Esophagus muscularis mucosa (tissue), 4 donors: ENCODE data around the gene SEMA3D. TPM values are rescaled to one million over a fixed set of nuclear protein-coding genes. Genes with fewer than 3 reads are reported as not detected.

Experiments used
- DNase-seq: peaks from one replicate; pipeline ENCODE4 v3.0.0-alpha.2; 2017; ENCODE audit errors: extremely low spot score
- H3K27ac ChIP-seq, 4 donors: fragments of 200-600 bp; sonication (generic); replicated peaks in 1 of 4; 1 replicate in 3 of 4; 2 replicates in 1 of 4; pipeline ENCODE4 v1.5.1; 2016 to 2019; ENCODE audit warnings: mild to moderate bottlenecking in 1 of 4
- H3K27me3 ChIP-seq, 4 donors: fragments of 200-600 bp; sonication (generic); one replicate each; pipeline versions ENCODE4 v1.5.1 to v1.6.0; 2016 to 2019
- H3K36me3 ChIP-seq, 4 donors: fragments of 200-600 bp; sonication (generic); one replicate each; pipeline ENCODE4 v1.5.1; 2016 to 2019
- H3K4me1 ChIP-seq, 4 donors: fragments of 200-600 bp; sonication (generic); one replicate each; pipeline ENCODE4 v1.5.1; 2016 to 2019
- H3K4me3 ChIP-seq, 4 donors: fragments of 200-600 bp; sonication (generic); 1 replicate in 2 of 4; 2 replicates in 2 of 4; pipeline ENCODE4 v1.5.1; 2016 to 2019; ENCODE audit warnings: mild to moderate bottlenecking in 4 of 4, moderate library complexity in 1 of 4
- H3K9me3 ChIP-seq, 4 donors: fragments of 200-600 bp; sonication (generic); 1 replicate in 3 of 4; 2 replicates in 1 of 4; pipeline ENCODE4 v1.5.1; 2016 to 2019
- EP300 ChIP-seq: sonication (generic); formaldehyde crosslinking; IDR thresholded peaks from one replicate; pipeline ENCODE4 v1.6.1; 2017; ENCODE audit warnings: antibody characterized with exemption
- POLR2A ChIP-seq: fragments of 450-650 bp; IDR thresholded peaks from one replicate; pipeline ENCODE4 v1.6.1; 2017; ENCODE audit warnings: antibody characterized with exemption, moderate library complexity, mild to moderate bottlenecking, low read depth
- POLR2AphosphoS5 ChIP-seq, 2 donors: sonication (generic); formaldehyde crosslinking; IDR thresholded peaks; one replicate each; pipeline ENCODE4 v1.6.1; 2017; ENCODE audit warnings: antibody characterized with exemption in 2 of 2
- WGBS: methylation state at CpG from one replicate; pipeline ENCODE4 v1.1.5; 2018; 5-methylcytosine and 5-hydroxymethylcytosine counted together
- intact Hi-C: fragments of 100-400 bp; cut with DNase I; formaldehyde crosslinking; loops from one replicate; pipeline ENCODE4 v1.15.1; 2023
- total RNA-seq, 4 donors: library from RNA; depleted of rRNA; stranded (reverse); fragments of >200 nt; gene quantifications; one replicate each; pipeline versions ENCODE4 v1.1.0 to v1.2.1, GENCODE V29; 2016
- TF ChIP-seq, protein P1 (sequence below), 3 experiments: fragments of 200-600 bp in 2 of 3; fragments of 450-650 bp in 1 of 3; sonication (generic) in 2 of 3; IDR thresholded peaks; one replicate each; pipeline ENCODE4 v1.5.1; 2017 to 2019; ENCODE audit warnings: antibody characterized with exemption in 3 of 3, mild to moderate bottlenecking in 2 of 3, moderate library complexity in 1 of 3

SEMA3D gene
- total RNA-seq = 1 to 10 TPM in 3 of 4 donors, under 1 TPM in 1; 0.42 to 2.2 (median 1.4) TPM

DNA sequence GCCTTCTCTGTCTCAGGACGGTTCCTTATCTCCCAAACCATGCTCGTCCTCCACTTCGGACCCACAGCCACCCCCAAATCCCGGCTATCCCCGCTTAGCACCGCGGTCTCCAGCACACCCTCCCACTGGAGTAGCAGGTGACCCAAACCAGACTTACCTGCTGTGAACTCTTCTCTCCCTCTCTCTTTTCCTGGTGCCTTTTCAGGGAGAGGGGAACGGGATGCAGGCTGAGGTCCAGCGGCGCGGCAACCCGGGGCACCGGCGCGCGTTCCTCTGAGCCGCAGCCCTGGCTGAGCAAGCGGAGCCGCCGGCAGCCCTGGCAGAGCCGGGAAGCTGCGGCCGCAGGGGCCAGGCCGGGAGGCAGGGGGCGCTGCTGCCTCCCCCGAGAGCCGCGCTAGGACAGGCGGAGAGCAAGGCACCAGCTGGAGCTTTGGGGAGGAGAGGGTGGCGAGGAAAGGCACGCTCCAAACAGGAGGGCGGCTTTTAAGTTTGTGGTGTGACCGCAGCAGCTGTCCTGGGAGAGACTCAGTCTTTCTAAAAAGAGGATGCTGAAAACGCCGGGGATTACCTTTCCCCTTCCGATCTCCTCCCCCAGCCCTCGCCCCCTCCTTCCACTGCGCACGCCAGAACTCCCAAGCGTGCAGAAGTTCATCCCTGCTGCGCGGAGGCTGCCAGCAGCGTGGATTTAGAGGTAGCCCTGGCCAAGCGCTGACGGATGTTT is at the start of gene SEMA3D:
Gene SEMA3D, minus strand, starts transcription at position 536 of the 721 bp plus-strand sequence. CDS start 65,165 bp downstream, outside the sequence.
- intact Hi-C loops = loop anchor here (10.0 kb wide), 1 partner anchor 142 kb away; no protein-coding TSS in a partner anchor
- 1% methylated on average over 41 of the region's 45 CpGs for WGBS
- TF ChIP-seq EP300 = no peak
- TF ChIP-seq, protein P1, sequence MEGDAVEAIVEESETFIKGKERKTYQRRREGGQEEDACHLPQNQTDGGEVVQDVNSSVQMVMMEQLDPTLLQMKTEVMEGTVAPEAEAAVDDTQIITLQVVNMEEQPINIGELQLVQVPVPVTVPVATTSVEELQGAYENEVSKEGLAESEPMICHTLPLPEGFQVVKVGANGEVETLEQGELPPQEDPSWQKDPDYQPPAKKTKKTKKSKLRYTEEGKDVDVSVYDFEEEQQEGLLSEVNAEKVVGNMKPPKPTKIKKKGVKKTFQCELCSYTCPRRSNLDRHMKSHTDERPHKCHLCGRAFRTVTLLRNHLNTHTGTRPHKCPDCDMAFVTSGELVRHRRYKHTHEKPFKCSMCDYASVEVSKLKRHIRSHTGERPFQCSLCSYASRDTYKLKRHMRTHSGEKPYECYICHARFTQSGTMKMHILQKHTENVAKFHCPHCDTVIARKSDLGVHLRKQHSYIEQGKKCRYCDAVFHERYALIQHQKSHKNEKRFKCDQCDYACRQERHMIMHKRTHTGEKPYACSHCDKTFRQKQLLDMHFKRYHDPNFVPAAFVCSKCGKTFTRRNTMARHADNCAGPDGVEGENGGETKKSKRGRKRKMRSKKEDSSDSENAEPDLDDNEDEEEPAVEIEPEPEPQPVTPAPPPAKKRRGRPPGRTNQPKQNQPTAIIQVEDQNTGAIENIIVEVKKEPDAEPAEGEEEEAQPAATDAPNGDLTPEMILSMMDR (IDR thresholded peaks at IDR 0.05) = peak; percentile 40 to 74 (median 55)
- no peaks in the 10 kb centered on the region for H3K36me3 ChIP-seq
- no peak for DNase-seq
- H3K27me3 ChIP-seq = peaks cover 0 to 35% (median 0%) of the 10 kb centered on the region in 4 donors
- peak within 1 kb of the TSS; percentile 19 to 44 (median 36) for H3K27ac ChIP-seq
- no peaks in the 10 kb centered on the region for H3K9me3 ChIP-seq
- H3K4me1 ChIP-seq = peaks cover 5 to 30% (median 27%) of the 10 kb centered on the region in 4 donors
- H3K4me3 ChIP-seq = peak within 1 kb of the TSS; percentile 53 to 65 (median 56)

DNA sequence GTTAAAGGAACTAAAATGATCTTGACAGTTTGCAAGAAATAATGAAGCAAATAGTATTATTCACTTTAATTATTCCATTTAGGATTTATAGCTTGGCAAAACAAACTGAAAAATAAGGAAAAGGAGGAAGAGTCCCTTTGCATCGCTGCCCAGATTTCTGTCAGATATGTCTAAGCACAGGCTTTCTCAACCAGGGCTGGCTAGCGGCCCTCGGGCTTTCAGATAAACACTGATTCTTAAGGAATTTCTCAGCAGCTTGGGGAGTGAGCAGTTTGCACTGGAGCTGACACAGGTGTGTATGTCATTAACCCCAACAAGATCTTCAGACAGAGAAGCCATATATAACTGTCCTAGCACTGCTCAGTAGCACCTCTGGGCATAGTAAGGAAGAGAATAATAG is 47.9 kb upstream of the SEMA3D start:
- WGBS = 44% methylated on average over 3 of the region's 3 CpGs
- Histone ChIP-seq H3K27ac (no peak overlapping the region), H3K27me3 (no peaks in the 10 kb centered on the region), H3K36me3 (no peaks in the 10 kb centered on the region), H3K4me3 (no peak overlapping the region), H3K9me3 (no peaks in the 10 kb centered on the region), H3K4me1 (peaks cover 0 to under 1% (median 0%) of the 10 kb centered on the region in 4 donors)
- intact Hi-C loops = no loop called here
- no peak for DNase-seq
- TF ChIP-seq POLR2AphosphoS5 (IDR thresholded peaks at IDR 0.05) (no peak), POLR2A (no peak), EP300 (no peak)
- TF ChIP-seq, protein P1 (IDR thresholded peaks at IDR 0.05) = no peak

DNA sequence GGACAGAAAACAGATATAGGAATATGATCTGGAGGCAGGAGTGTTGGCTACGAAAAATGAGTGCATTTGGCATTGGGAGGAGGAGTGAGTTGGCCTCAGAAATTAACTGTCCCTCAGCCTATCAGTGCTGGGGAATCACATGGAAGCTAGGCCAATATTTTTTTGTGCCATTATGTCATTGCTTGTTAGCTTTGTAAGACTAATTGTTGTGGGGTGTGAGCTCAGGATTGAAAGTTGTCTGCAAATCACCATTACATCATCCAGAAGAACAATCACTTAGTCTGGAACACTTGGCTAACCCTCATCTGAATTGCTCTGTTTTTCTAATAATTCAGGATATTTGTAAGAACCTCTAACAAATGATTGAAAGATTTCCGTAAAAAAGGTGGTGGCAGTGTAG is 45.2 kb upstream of the SEMA3D start:
- no peak for DNase-seq
- Histone ChIP-seq H3K4me1 (peaks cover 0 to 3% (median 0%) of the 10 kb centered on the region in 4 donors), H3K4me3 (no peak overlapping the region), H3K27ac (no peak overlapping the region), H3K36me3 (no peaks in the 10 kb centered on the region), H3K9me3 (no peaks in the 10 kb centered on the region), H3K27me3 (no peaks in the 10 kb centered on the region)
- WGBS = 72% methylated on average over 2 of the region's 2 CpGs
- intact Hi-C loops = no loop called here
- TF ChIP-seq, protein P1 (IDR thresholded peaks at IDR 0.05) = no peak

DNA sequence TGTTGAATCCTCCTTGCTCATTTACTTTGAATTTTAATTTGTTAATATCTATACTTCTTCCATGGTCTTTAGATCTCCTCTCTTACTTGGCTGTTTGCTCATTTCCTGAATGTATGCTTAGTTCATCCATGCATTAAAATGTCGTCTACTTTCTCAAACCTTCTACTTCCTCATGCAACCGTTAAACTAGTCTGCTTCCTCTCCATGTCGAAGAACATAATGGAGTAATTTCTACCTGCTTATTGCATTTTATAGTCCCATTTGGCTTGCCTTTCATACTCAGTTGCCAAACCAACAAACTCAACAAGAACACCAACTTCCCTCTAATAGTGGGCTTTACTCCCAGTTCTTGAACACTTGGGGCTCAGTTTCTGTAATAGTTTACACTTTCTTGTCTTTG is 43.8 kb upstream of the SEMA3D start:
- no peak overlapping the region for H3K4me3 ChIP-seq
- intact Hi-C loops = no loop called here
- H3K4me1 ChIP-seq = peaks cover 0 to 3% (median 0%) of the 10 kb centered on the region in 4 donors
- H3K9me3 ChIP-seq = no peaks in the 10 kb centered on the region
- H3K27me3 ChIP-seq = no peaks in the 10 kb centered on the region
- no peak overlapping the region for H3K27ac ChIP-seq
- no peaks in the 10 kb centered on the region for H3K36me3 ChIP-seq
- DNase-seq = no peak
- TF ChIP-seq POLR2A (no peak), EP300 (no peak), POLR2AphosphoS5 (IDR thresholded peaks at IDR 0.05) (no peak)
- TF ChIP-seq, protein P1 (IDR thresholded peaks at IDR 0.05) = no peak
- WGBS = 68% methylated on average over 3 of the region's 3 CpGs

DNA sequence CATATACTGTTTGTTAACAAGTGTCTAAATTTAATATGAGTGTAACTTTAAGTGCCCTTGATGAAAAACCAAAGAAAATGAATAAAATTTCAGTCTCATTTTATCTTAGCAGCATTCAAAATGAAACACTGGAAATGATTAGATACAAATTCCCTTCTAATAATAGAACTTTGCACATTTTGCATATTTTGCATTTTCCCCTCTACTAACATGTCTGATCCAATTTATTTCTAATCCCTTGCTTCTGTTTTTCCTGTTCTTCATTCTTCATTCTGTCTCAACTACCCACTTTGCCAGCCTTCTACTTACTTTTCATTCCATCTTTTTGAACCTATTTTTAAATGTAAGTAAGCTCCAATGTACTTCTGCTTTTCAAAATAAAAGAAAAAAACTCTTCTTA is 42.7 kb upstream of the SEMA3D start:
- Histone ChIP-seq H3K27me3 (no peaks in the 10 kb centered on the region), H3K27ac (no peak overlapping the region), H3K9me3 (no peaks in the 10 kb centered on the region), H3K4me1 (peaks cover 0 to 3% (median 0%) of the 10 kb centered on the region in 4 donors), H3K4me3 (no peak overlapping the region), H3K36me3 (no peaks in the 10 kb centered on the region)
- intact Hi-C loops = no loop called here
- DNase-seq = no peak
- TF ChIP-seq POLR2AphosphoS5 (IDR thresholded peaks at IDR 0.05) (no peak), EP300 (no peak), POLR2A (no peak)
- TF ChIP-seq, protein P1 (IDR thresholded peaks at IDR 0.05) = no peak
